ENCODE results near the gene GCG.

GCG gene
- long read RNA-seq = 0 reads

GRCh38 chr2:162152147-162152546 lies at the start of gene GCG:
Gene GCG, minus strand, starts transcription at chr2:162152247. Its CDS starts 3,069 bp downstream, at chr2:162149178.
- DNase-seq (ENCODE audit: low read depth in 1 of 2, low spot score in 1 of 2) = no peak
- Histone ChIP-seq H3K27ac (replicated peaks) (no peak within 1 kb of the TSS), H3K27me3 (ENCODE audit: insufficient read depth, poor library complexity, severe bottlenecking) (peaks cover 8% of the 10 kb centered on the region), H3K4me3 (replicated peaks; ENCODE audit: insufficient read depth, low read length) (no peak within 1 kb of the TSS)
- TF ChIP-seq SPI1 (IDR thresholded peaks at IDR 0.05; ENCODE audit: borderline replicate concordance, low read depth) (no peak), POLR2AphosphoS5 (IDR thresholded peaks at IDR 0.05; ENCODE audit: low read depth) (no peak), CTCF (IDR thresholded peaks at IDR 0.05; ENCODE audit: insufficient read depth, low read length) (no peak), GABPA (IDR thresholded peaks at IDR 0.05; ENCODE audit: low read depth) (no peak)
- TF ChIP-seq, protein P1, sequence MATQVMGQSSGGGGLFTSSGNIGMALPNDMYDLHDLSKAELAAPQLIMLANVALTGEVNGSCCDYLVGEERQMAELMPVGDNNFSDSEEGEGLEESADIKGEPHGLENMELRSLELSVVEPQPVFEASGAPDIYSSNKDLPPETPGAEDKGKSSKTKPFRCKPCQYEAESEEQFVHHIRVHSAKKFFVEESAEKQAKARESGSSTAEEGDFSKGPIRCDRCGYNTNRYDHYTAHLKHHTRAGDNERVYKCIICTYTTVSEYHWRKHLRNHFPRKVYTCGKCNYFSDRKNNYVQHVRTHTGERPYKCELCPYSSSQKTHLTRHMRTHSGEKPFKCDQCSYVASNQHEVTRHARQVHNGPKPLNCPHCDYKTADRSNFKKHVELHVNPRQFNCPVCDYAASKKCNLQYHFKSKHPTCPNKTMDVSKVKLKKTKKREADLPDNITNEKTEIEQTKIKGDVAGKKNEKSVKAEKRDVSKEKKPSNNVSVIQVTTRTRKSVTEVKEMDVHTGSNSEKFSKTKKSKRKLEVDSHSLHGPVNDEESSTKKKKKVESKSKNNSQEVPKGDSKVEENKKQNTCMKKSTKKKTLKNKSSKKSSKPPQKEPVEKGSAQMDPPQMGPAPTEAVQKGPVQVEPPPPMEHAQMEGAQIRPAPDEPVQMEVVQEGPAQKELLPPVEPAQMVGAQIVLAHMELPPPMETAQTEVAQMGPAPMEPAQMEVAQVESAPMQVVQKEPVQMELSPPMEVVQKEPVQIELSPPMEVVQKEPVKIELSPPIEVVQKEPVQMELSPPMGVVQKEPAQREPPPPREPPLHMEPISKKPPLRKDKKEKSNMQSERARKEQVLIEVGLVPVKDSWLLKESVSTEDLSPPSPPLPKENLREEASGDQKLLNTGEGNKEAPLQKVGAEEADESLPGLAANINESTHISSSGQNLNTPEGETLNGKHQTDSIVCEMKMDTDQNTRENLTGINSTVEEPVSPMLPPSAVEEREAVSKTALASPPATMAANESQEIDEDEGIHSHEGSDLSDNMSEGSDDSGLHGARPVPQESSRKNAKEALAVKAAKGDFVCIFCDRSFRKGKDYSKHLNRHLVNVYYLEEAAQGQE (IDR thresholded peaks at IDR 0.05; ENCODE audit: insufficient replicate concordance, low read depth) = no peak

- H3K27ac ChIP-seq (replicated peaks) = no peak overlapping the region
Observed at GRCh38 chr2:162200636-162201035, 48.6 kb upstream of the GCG start.

GRCh38 chr2:162199913-162200312 lies 47.9 kb upstream of the GCG start:
- no peak for DNase-seq (ENCODE audit: low read depth in 1 of 2, low spot score in 1 of 2)
- peaks cover 8% of the 10 kb centered on the region for H3K27me3 ChIP-seq (ENCODE audit: insufficient read depth, poor library complexity, severe bottlenecking)
- H3K27ac ChIP-seq (replicated peaks) = no peak overlapping the region
- TF ChIP-seq, protein P1 (IDR thresholded peaks at IDR 0.05; ENCODE audit: insufficient replicate concordance, low read depth) = no peak
- TF ChIP-seq CTCF (IDR thresholded peaks at IDR 0.05; ENCODE audit: insufficient read depth, low read length) = no peak
- TF ChIP-seq POLR2AphosphoS5 (IDR thresholded peaks at IDR 0.05; ENCODE audit: low read depth) = no peak
- no peak for TF ChIP-seq GABPA (IDR thresholded peaks at IDR 0.05; ENCODE audit: low read depth)
- no peak for TF ChIP-seq SPI1 (IDR thresholded peaks at IDR 0.05; ENCODE audit: borderline replicate concordance, low read depth)
- H3K4me3 ChIP-seq (replicated peaks; ENCODE audit: insufficient read depth, low read length) = no peak overlapping the region

More at GRCh38 chr2:162200636-162201035, 48.6 kb upstream of the GCG start:
- Histone ChIP-seq H3K4me3 (replicated peaks; ENCODE audit: insufficient read depth, low read length) (no peak overlapping the region), H3K27me3 (ENCODE audit: insufficient read depth, poor library complexity, severe bottlenecking) (peaks cover 8% of the 10 kb centered on the region)
- TF ChIP-seq, protein P1 (IDR thresholded peaks at IDR 0.05; ENCODE audit: insufficient replicate concordance, low read depth) = no peak
- TF ChIP-seq CTCF (IDR thresholded peaks at IDR 0.05; ENCODE audit: insufficient read depth, low read length) = no peak
- TF ChIP-seq GABPA (IDR thresholded peaks at IDR 0.05; ENCODE audit: low read depth) = no peak
- TF ChIP-seq POLR2AphosphoS5 (IDR thresholded peaks at IDR 0.05; ENCODE audit: low read depth) = no peak
- no peak for TF ChIP-seq SPI1 (IDR thresholded peaks at IDR 0.05; ENCODE audit: borderline replicate concordance, low read depth)
- no peak for DNase-seq (ENCODE audit: low read depth in 1 of 2, low spot score in 1 of 2)
